HG03196 (cell line): ENCODE results near the gene ESPL1.

Experiments
- ATAC-seq: cut with Tn5 transposase; IDR thresholded peaks from one replicate; pipeline ENCODE4 v1.9.1; 2021; ENCODE audit not compliant: unreplicated experiment

ESPL1 gene

DNA sequence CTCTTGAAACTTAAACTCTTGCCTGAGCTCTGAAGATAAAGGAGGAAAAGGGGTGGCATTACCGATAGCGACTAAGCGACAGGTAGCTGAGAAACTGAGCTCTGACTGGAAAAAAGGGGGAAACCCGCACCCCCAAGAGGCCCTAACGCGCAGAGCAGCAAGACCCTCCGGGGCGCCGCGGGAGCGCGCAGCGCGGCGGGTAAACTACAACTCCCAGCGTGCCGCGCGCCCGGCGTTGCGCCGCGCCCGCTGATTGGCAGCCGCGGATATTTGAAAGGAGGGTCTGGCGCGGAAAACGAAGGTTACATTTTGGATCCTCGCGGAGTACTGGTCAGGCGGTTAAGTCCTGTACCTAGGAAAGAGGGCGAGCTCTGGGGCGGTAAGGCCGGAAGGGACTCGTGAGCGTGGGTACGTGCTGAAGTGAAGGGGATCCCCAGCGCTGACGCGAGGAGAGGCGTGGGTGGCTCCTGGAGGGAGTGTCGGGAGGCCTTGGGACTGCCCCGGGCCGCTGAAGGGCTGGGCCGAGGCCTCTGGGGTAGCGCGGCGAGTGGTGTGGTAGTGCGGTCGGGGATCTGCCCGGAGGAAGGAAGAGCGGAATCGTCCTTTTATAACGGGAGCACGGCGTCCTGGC lies at the start of gene ESPL1:
Gene ESPL1 (plus strand): TSS at position 301 of the 631 bp plus-strand sequence. CDS start 468 bp downstream, outside the sequence.
- ATAC-seq, result peak; percentile 83

DNA sequence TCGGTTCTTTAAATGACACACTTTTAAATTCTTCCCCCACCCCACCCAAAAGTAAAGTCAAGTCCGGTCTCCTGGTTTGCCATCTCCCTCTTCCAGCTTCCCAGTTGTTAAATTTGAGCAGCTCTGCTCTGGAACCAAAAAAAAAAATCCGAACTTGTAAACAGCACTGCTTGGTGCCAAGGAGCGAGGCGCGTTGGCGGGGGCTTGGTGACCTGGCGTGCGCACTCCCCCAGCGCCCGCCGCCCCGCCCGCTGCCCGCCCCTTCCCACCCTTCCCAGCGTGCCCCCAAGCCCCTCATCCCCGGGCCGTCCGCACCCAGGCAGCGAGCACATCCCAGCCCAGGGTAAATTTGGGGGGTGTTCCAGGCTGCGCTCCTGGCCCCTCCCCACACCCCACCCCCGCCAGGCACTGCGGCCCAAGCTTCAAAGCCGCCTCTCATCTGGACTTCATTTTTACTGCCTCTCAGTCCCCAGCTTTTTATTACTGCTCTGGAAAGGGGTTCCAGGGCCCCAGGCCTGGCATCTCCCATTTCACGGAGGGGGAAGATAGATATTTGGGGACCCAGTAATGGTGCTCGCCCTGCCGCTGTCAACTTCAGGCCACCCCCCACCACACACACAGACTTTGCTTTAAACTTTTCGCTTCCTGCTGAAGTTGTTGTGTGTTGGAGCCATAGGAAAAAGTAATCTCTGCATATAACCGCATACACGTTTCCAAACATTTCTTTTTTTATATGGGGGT lies 49.4 kb upstream of the ESPL1 start:
- no peak for ATAC-seq

DNA sequence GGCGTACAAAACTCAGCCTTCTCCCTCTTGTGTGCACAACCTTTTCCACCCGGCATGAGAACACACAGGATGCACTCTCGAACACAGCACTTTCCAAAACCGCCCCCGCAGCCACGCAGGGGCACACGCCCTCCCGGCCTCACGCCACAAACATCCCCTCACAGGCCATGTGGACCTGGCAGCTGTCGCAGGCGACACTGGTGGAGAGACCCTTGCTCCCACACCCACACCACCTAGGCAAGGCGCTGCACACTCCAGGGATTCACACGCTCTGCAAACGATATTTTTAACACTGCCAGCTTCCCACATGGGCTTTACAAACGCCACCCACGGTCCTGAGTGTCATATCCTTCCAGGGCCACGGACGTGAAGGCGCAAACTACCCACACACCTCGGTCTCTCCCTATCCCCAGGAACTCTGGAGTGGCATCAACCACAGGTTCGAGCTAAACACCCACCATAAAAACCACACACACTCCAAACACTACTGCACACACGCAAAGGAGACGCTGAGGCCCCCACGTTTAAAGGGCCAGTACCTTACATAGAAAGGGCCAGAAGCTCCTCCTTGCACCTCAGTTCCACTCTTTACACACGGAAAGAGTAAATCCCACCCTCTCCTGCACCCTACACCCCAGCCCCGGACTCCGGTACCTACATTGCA lies 48.7 kb upstream of the ESPL1 start:
- ATAC-seq, result no peak

DNA sequence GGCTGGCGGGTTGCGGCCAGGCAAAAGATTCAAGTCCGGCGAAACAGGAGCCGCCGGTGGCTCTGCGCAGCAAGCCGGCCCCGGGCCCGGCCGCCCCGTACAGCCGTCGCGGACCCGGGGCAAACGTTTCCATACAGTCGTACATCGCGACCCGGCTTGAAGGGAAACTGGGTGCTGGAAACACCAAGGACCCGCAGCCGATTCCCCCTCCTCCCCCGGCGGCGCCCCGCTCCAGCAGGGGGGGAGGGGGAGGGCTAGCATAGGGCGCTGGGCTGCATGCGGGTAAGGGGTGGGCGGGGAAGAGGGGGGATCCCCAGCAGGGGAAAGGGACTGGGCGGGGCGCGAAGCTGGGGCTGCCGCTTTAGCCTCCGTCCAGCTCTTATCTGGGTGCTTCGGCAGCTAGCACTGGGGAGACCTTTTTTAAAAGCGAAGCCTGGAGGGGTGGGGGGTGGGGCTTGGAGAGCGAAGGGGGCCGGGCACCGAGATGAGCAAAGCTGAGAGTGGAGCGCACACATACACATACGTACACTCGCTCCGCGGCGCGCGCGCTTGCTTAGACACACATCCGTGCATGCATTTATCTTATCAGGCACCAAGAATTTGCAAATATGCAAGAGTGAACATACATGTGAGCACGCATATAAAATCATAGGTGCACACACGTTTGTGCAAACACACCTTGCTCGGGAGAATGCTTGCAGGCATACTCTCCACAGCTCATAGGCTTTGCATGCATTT lies 48.0 kb upstream of the ESPL1 start:
- no peak for ATAC-seq

DNA sequence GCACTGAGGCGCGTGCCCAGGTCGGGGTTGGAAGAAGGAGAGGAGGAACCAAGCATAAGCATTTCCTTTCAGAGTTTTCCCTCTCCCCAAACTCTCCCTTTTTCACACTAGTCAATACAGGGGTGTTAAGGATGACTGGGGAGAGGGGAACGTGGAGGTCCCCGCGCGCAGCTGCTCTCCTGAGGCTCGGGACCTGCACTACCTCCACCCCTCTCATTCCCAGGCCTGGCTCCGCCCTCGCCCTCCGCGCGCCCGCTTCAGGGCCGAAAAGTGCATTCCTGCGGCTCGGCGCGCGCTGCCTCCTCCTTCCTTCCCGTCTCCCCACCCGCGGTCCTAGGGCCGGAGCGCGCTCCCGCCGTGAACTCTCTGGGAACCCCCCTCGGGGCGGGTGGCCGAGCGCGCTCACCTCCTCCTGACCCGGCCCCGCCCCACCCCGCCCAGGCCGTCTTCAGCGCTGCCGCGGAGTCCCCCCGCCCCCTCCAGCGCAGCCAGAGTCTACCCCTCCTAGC lies 47.4 kb upstream of the ESPL1 start:
- peak; percentile 51 for ATAC-seq

- ATAC-seq, result peak; percentile 29
These were observed 46.7 kb upstream of the ESPL1 start for GRCh38 chr12:53221203-53222080.

- no peak for ATAC-seq
These were observed 45.9 kb upstream of the ESPL1 start for GRCh38 chr12:53222170-53222721.

- no peak for ATAC-seq
These were observed 45.3 kb upstream of the ESPL1 start for GRCh38 chr12:53222806-53223261.

GRCh38 chr12:53223389-53224060 lies 44.6 kb upstream of the ESPL1 start:
- no peak for ATAC-seq

GRCh38 chr12:53224061-53224896 lies 43.8 kb upstream of the ESPL1 start:
- no peak for ATAC-seq

DNA sequence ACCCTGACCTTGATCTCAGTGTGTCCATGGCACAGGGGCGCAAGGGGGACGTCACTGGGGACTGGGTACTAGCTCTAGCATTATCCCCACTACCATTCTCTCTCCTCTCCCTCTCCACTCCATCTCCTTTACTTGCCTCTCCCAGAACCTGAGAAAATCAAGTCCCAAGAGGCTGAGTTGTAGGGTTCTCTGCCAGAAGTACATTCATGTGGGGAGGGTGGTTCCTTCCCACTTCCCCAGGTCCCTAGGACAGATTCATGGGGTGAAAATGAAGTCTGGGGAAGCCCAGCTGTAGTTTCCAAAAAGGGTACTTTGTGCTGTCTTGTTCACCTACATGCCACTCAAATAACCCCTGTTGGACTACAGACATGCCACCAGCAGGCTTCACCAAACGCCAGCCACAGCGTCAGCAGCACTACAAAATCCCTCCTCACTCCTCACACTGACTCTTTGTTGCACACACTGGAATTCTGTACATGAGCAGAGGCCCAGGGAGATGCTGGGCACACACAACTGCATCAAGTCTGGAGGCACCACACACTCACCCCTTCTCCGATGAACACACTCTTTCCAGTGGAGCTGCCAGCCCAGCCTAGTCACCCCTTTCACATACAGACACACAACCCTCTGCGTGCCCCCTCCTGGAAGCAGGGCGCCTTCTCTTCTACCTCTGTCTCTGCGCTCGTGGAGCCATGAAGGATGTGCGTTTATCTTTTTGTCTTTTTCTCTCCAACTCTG lies 43.0 kb upstream of the ESPL1 start:
- no peak for ATAC-seq

DNA sequence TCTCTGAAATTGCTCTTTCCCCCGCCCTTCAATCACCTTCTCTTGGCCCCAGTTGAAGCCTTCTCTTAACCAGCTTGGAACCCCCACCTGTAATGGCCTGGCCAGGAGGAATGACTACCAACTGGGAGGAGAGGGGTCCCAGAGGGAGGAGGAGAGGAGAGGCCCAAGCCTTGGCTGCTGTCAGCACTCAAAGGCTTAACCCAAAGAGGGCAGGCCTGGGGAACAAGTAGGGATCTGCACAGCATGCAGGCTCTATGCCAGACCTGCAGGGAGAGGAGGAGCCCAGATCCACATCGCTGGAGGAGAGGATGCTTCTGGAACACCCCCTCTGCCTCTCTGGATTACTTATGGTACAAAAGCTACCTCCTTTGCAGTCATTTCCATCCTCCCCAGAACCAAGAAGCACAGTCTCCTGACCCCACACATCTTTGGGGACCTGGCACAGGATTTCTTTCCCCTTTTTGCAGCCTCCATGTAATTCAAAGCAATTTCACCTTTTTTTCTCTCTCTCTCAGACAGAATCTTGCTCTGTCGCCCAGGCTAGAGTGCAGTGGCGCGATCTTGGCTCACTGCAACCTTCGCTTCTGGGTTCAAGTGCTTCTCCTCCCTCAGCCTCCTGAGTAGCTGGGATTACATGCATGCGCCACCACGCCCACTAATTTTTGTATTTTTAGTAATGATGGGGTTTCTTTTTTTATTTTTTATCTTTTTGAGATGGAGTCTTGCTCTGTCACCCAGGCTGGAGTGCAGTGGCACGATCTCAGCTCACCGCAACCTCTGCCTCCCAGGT lies 42.3 kb upstream of the ESPL1 start:
- ATAC-seq, result no peak

GRCh38 chr12:53226815-53227214 lies 41.3 kb upstream of the ESPL1 start:
- ATAC-seq, result no peak

- ATAC-seq, result no peak
These were observed 40.8 kb upstream of the ESPL1 start for GRCh38 chr12:53227341-53227740.

- ATAC-seq, result no peak
These were observed 40.3 kb upstream of the ESPL1 start for GRCh38 chr12:53227836-53228235.

DNA sequence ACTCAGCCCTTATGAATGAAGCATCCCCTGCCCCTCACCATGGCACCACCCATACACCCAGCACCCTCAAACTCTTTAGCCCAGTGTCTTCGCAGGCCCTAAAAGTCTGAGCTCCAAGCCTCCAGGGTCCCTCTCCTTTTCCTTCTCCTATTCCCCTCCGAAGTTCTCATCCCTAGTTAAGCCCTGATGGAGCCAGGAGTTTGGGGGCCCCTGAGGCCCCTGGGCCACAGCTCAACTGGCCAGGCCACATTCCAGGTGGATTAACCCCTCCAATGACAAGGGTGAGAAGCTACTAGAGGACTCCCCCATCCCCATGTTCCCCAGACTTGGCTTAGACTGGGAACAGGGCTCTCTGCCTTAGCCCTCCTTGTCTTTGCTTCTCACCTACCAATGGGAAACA lies 38.6 kb upstream of the ESPL1 start:
- no peak for ATAC-seq
